GM18507 (cell line): ENCODE data around the gene STX1B.
"Not testable (repeated sequence)": the region's sequence is repeated elsewhere in the genome, so short reads cannot be mapped to it uniquely, and the experiment has no call there.

Experiments used
- DNase-seq: peaks from one replicate; pipeline ENCODE4 v3.0.0; 2011; ENCODE audit warnings: low read depth; ENCODE audit not compliant: insufficient read length; ENCODE audit errors: extremely low spot score
- FAIRE-seq: peaks from 2 replicates; lab custom pipeline; 2011; peaks lifted over from hg19 to GRCh38; lab: Jason Lieb, UNC

Gene STX1B

GRCh38 chr16:31017756-31018155 lies 7.3 kb upstream of the STX1B start:
- not testable (repeated sequence) for FAIRE-seq, DNase-seq

GRCh38 chr16:31016018-31016417 lies 5.6 kb upstream of the STX1B start:
- no peak for DNase-seq
- no peak for FAIRE-seq

- not testable (repeated sequence) for FAIRE-seq, DNase-seq
These were observed 2.9 kb upstream of the STX1B start for GRCh38 chr16:31013292-31013691.

GRCh38 chr16:31011815-31012214 lies 1.4 kb upstream of the STX1B start:
- not testable (repeated sequence) for FAIRE-seq, DNase-seq

- FAIRE-seq: no peak
- no peak for DNase-seq
These were observed 399 bp downstream of the STX1B start for GRCh38 chr16:31009894-31010584.

GRCh38 chr16:31009120-31009519 lies 1.3 kb downstream of the STX1B start:
- FAIRE-seq (no peak), DNase-seq (no peak)

GRCh38 chr16:31008551-31008950 lies 1.9 kb downstream of the STX1B start:
- no peak for DNase-seq
- FAIRE-seq: no peak

- FAIRE-seq: no peak
- no peak for DNase-seq
These were observed 2.3 kb downstream of the STX1B start for GRCh38 chr16:31008149-31008548.

GRCh38 chr16:31007684-31008083 lies 2.8 kb downstream of the STX1B start:
- no peak for FAIRE-seq
- DNase-seq: no peak

GRCh38 chr16:31006589-31006988 lies 3.8 kb downstream of the STX1B start:
- no peak for DNase-seq
- FAIRE-seq: no peak

GRCh38 chr16:31006086-31006385 lies 4.4 kb downstream of the STX1B start:
- DNase-seq (no peak), FAIRE-seq (no peak)

- no peak for FAIRE-seq
These were observed 4.9 kb downstream of the STX1B start for GRCh38 chr16:31005350-31006085.

GRCh38 chr16:31004658-31005057 lies 5.8 kb downstream of the STX1B start:
- no peak for DNase-seq
- FAIRE-seq: no peak

More at GRCh38 chr16:31005350-31006085, 4.9 kb downstream of the STX1B start:
- no peak for DNase-seq

GRCh38 chr16:31003744-31004143 lies 6.7 kb downstream of the STX1B start:
- no peak for FAIRE-seq
- no peak for DNase-seq

- no peak for DNase-seq
- no peak for FAIRE-seq
These were observed 7.5 kb downstream of the STX1B start for GRCh38 chr16:31002862-31003341.

- FAIRE-seq: no peak
- DNase-seq: no peak
These were observed 8.2 kb downstream of the STX1B start for GRCh38 chr16:31002250-31002700.

GRCh38 chr16:31001507-31002249 lies 8.8 kb downstream of the STX1B start:
- no peak for FAIRE-seq
- DNase-seq: no peak

GRCh38 chr16:31000671-31001382 lies 9.6 kb downstream of the STX1B start:
- FAIRE-seq (no peak), DNase-seq (no peak)

GRCh38 chr16:30998852-30999761 lies 11.3 kb downstream of the STX1B start:
- DNase-seq (no peak), FAIRE-seq (no peak)
